ENCODE data around the gene ASPRV1.
"Not testable (repeated sequence)": the region's sequence is repeated elsewhere in the genome, so short reads cannot be mapped to it uniquely, and the experiment has no call there.

ASPRV1 gene

GRCh38 chr2:69959425-69959824 is 2.0 kb downstream of the ASPRV1 start:
- DNase-seq (ENCODE audit: low read depth), result no peak

- DNase-seq (ENCODE audit: low read depth), result no peak
These were observed 3.0 kb downstream of the ASPRV1 start for GRCh38 chr2:69958480-69958879.

- DNase-seq (ENCODE audit: low read depth), result no peak
These were observed 3.5 kb downstream of the ASPRV1 start for GRCh38 chr2:69957965-69958364.

GRCh38 chr2:69956475-69956979 is 4.9 kb downstream of the ASPRV1 start:
- DNase-seq (ENCODE audit: low read depth), result no peak

- no peak for DNase-seq (ENCODE audit: low read depth)
These were observed 6.4 kb downstream of the ASPRV1 start for GRCh38 chr2:69955029-69955428.

- no peak for DNase-seq (ENCODE audit: low read depth)
These were observed 7.3 kb downstream of the ASPRV1 start for GRCh38 chr2:69954084-69954483.

GRCh38 chr2:69952336-69953115 is 8.9 kb downstream of the ASPRV1 start:
- DNase-seq (ENCODE audit: low read depth), result no peak

- DNase-seq (ENCODE audit: low read depth), result not testable (repeated sequence)
These were observed 10.8 kb downstream of the ASPRV1 start for GRCh38 chr2:69950671-69951070.

GRCh38 chr2:69950241-69950640 is 11.2 kb downstream of the ASPRV1 start:
- no peak for DNase-seq (ENCODE audit: low read depth)

GRCh38 chr2:69948963-69949645 is 12.3 kb downstream of the ASPRV1 start:
- DNase-seq (ENCODE audit: low read depth), result no peak

GRCh38 chr2:69948032-69948962 is 13.1 kb downstream of the ASPRV1 start:
- no peak for DNase-seq (ENCODE audit: low read depth)

- DNase-seq (ENCODE audit: low read depth), result no peak
These were observed 14.0 kb downstream of the ASPRV1 start for GRCh38 chr2:69947325-69947931.

GRCh38 chr2:69946351-69947324 is 14.8 kb downstream of the ASPRV1 start:
- peak; percentile 42 for DNase-seq (ENCODE audit: low read depth)

GRCh38 chr2:69945941-69946340 is 15.5 kb downstream of the ASPRV1 start:
- DNase-seq (ENCODE audit: low read depth), result no peak

- no peak for DNase-seq (ENCODE audit: low read depth)
These were observed 16.0 kb downstream of the ASPRV1 start for GRCh38 chr2:69945441-69945840.

GRCh38 chr2:69944756-69945155 is 16.7 kb downstream of the ASPRV1 start:
- DNase-seq (ENCODE audit: low read depth), result no peak

GRCh38 chr2:69943843-69944525 is 17.4 kb downstream of the ASPRV1 start:
- no peak for DNase-seq (ENCODE audit: low read depth)

GRCh38 chr2:69943000-69943842 is 18.2 kb downstream of the ASPRV1 start:
- DNase-seq (ENCODE audit: low read depth), result no peak

- DNase-seq (ENCODE audit: low read depth), result no peak
These were observed 20.7 kb downstream of the ASPRV1 start for GRCh38 chr2:69940691-69941090.
